ENCODE data around the gene GATA5. TPM values are rescaled to one million over a fixed set of nuclear protein-coding genes. Genes with fewer than 3 reads are reported as not detected.

The GATA5 gene
- total and polyA plus RNA-seq, 9 donors, result 0.08 to 5.5 (median 0.92) TPM; not detected in 2

DNA sequence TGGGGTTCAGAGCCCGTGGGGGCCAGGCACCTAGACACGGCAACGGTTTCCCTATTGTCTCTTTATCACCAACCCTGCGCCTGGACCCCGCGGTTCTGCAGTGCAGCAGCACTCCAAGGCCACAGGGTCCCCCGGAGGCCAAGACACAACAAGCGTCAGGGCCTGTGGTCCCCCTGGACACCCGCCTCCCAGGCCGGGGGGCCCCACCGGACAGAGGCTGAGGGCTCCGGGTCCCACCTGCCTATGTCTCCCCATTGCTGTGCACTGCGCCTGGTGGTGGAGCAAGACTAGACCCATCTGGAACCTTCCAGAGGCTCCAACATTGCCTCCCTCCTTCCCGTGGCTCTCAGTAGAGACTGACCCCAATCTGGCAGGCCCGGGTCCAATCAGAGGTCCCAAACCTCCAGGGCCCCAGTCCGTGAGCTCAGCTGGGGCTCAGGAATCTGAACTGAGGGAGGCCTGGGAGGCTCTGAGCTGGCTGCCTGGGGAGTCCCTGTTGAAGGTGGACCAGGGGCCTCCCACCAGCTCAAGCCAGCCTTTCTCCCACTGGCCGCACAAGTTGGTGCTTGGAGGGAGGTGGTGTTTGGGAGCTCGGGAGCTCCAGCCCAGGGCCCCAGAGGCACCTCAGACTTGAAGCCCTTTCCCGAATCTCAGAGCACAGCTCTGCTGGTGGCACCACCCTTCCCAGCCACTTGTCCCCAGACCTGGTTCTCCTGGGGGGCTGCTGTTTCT is 8.8 kb downstream of the GATA5 start:
- no peak overlapping the region for H3K4me3 ChIP-seq
- H3K9me3 ChIP-seq, result no peaks in the 10 kb centered on the region
- H3K27ac ChIP-seq, result no peak overlapping the region
- H3K36me3 ChIP-seq, result no peaks in the 10 kb centered on the region
- intact Hi-C loops (cut with DNase I), result no loop called here
- no peaks in the 10 kb centered on the region for H3K4me1 ChIP-seq (ENCODE audit: insufficient read depth)
- no peaks in the 10 kb centered on the region for H3K27me3 ChIP-seq
- TF ChIP-seq EP300 (IDR thresholded peaks at IDR 0.05) (no peak), POLR2A (IDR thresholded peaks at IDR 0.05) (no peak)
- TF ChIP-seq, protein P1, sequence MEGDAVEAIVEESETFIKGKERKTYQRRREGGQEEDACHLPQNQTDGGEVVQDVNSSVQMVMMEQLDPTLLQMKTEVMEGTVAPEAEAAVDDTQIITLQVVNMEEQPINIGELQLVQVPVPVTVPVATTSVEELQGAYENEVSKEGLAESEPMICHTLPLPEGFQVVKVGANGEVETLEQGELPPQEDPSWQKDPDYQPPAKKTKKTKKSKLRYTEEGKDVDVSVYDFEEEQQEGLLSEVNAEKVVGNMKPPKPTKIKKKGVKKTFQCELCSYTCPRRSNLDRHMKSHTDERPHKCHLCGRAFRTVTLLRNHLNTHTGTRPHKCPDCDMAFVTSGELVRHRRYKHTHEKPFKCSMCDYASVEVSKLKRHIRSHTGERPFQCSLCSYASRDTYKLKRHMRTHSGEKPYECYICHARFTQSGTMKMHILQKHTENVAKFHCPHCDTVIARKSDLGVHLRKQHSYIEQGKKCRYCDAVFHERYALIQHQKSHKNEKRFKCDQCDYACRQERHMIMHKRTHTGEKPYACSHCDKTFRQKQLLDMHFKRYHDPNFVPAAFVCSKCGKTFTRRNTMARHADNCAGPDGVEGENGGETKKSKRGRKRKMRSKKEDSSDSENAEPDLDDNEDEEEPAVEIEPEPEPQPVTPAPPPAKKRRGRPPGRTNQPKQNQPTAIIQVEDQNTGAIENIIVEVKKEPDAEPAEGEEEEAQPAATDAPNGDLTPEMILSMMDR (IDR thresholded peaks at IDR 0.05), result no peak
- no peak for DNase-seq
- 62 to 80% (median 67%) methylated on average over 13 to 19 of the region's 19 CpGs for WGBS, 3 donors

DNA sequence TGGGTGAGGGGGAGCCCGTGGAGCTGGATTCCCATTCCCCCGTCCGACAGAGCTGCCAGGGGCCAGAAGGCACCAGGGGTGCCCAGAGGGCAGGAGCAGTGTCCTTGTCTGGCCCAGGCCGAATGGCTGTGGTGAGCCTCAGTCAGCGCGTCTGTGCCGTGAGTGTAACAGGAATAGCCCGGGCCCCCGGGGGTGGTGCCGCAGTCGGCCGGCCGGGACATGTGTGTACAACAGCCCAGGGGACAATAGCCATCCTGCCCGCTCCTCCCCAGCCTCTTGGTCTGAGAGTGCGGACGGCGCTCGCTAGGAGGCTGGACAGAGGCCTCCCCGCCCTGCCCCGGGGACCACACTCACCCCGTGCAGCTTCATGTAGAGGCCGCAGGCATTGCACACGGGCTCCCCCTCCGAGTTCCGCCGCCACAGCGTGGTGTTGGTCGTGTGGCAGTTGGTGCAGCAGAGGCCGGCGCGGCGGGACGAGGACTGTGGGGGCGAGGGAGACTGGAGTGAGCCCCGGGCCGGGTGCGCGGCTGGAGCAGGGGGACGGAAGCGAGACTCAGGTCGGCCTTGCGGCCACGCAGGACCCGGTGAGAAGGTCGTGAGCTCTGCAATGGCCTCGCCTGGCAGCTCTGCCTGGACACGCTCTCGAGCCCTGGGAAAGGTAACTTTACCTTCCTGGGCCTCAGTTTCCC is 9.6 kb downstream of the GATA5 start:
- TF ChIP-seq POLR2A (IDR thresholded peaks at IDR 0.05) (no peak), EP300 (IDR thresholded peaks at IDR 0.05) (no peak)
- TF ChIP-seq, protein P1 (IDR thresholded peaks at IDR 0.05), result no peak
- no peaks in the 10 kb centered on the region for H3K36me3 ChIP-seq
- H3K4me1 ChIP-seq (ENCODE audit: insufficient read depth), result no peaks in the 10 kb centered on the region
- H3K4me3 ChIP-seq, result no peak overlapping the region
- intact Hi-C loops (cut with DNase I), result no loop called here
- no peak overlapping the region for H3K27ac ChIP-seq
- H3K9me3 ChIP-seq, result no peaks in the 10 kb centered on the region
- 85 to 89% (median 87%) methylated on average over 48 of the region's 48 CpGs for WGBS, 3 donors
- DNase-seq, result no peak
- no peaks in the 10 kb centered on the region for H3K27me3 ChIP-seq

DNA sequence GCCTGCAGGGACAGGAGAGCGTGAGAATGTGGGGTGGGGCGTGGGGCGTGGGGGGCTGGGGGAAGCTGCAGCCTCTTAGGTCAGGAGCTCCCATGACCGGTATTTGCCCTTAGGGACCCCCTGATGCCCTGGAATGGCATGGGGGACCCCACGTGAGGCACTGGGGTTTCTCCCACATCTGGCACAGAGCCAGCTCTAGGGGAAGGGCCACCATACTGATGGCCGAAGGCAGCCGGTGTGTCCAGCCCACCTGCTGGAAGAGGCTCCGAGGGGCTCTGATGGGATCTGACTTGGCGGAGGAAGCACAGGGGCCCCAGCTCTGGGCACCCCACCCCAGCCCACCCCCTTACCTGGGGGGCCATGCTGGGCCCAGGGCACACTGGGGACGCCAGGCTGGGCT is 10.8 kb downstream of the GATA5 start:
- no peak for DNase-seq
- H3K4me1 ChIP-seq (ENCODE audit: insufficient read depth), result no peaks in the 10 kb centered on the region
- no peak overlapping the region for H3K4me3 ChIP-seq
- H3K36me3 ChIP-seq, result no peaks in the 10 kb centered on the region
- TF ChIP-seq, protein P1 (IDR thresholded peaks at IDR 0.05), result no peak
- TF ChIP-seq EP300 (IDR thresholded peaks at IDR 0.05) (no peak), POLR2A (IDR thresholded peaks at IDR 0.05) (no peak)
- WGBS, 3 donors, result 52 to 85% (median 78%) methylated on average over 7 to 10 of the region's 10 CpGs
- H3K27ac ChIP-seq, result no peak overlapping the region
- no peaks in the 10 kb centered on the region for H3K27me3 ChIP-seq
- no peaks in the 10 kb centered on the region for H3K9me3 ChIP-seq
- intact Hi-C loops (cut with DNase I), result no loop called here

DNA sequence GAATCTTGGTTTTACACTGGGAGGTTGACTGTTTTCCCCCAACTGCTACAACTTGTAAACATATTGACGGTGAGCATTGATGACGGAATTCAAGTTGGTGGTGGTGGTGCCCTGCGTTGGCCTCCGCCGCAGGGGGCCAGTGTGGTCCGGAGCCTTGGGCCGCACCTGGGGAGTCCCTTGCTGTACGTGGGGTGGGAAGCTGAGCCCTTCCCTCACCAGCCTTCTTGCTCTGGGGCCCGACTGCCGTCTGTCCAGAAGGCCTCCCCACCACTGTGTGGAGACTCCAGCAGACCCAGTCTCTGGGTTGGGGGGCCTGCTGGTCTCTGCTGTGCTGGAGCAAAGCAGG is 11.4 kb downstream of the GATA5 start:
- intact Hi-C loops (cut with DNase I), result no loop called here
- no peak for DNase-seq
- Histone ChIP-seq H3K4me3 (no peak overlapping the region), H3K27ac (no peak overlapping the region), H3K36me3 (no peaks in the 10 kb centered on the region), H3K27me3 (no peaks in the 10 kb centered on the region), H3K9me3 (no peaks in the 10 kb centered on the region), H3K4me1 (ENCODE audit: insufficient read depth) (no peaks in the 10 kb centered on the region)
- no peak for TF ChIP-seq POLR2A (IDR thresholded peaks at IDR 0.05)
- no peak for TF ChIP-seq EP300 (IDR thresholded peaks at IDR 0.05)
- TF ChIP-seq, protein P1 (IDR thresholded peaks at IDR 0.05), result no peak
- 86 to 95% (median 87%) methylated on average over 10 of the region's 10 CpGs for WGBS, 3 donors

Measured in ovary (tissue), 9 donors.